ENCODE results near the gene PA2G4. TPM values are rescaled to one million over a fixed set of nuclear protein-coding genes. Genes with fewer than 3 reads are reported as not detected.

Gene PA2G4
- polyA plus RNA-seq, 1 donor from 2014 or later = 115 TPM

DNA sequence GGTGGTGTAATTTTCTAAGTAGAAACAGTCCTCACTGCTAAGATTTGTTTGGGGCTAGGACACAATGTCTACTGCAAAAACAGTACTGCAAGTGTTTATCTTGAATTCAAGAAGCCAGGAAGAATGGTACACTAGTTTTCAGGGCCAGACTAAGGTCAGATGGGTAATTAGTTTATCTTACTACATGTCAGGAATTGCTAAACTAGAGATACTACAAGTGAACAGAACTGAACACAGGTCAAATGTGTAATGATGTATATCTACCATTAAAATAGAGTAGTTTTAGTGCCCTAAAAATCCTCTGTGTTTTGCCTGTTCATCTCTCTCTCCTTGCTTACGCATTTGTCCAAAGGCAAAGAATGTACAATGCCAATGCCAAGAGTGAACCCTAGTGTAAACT is 9.7 kb downstream of the PA2G4 start:
- H3K4me3 ChIP-seq (ENCODE audit: low read length) = no peak overlapping the region
- no peak overlapping the region for H3K27ac ChIP-seq (ENCODE audit: low read length)
- peaks cover 16% of the 10 kb centered on the region for H3K79me2 ChIP-seq (replicated peaks; ENCODE audit: insufficient read depth, low read length)
- H3K9ac ChIP-seq (ENCODE audit: low read length) = no peak overlapping the region
- no peak overlapping the region for H2AFZ ChIP-seq (ENCODE audit: low read depth, low read length)
- H3K36me3 ChIP-seq (ENCODE audit: insufficient read depth, low read length) = no peaks in the 10 kb centered on the region
- no peaks in the 10 kb centered on the region for H3K9me2 ChIP-seq (ENCODE audit: insufficient read depth, low read length)
- peaks cover 6% of the 10 kb centered on the region for H3F3A ChIP-seq (ENCODE audit: insufficient read depth, low read length, poor library complexity, severe bottlenecking)
- H3K4me2 ChIP-seq (ENCODE audit: low read length) = no peak overlapping the region
- no peak for TF ChIP-seq POLR2AphosphoS5 (IDR thresholded peaks at IDR 0.05)
- no peaks in the 10 kb centered on the region for H4K20me1 ChIP-seq (ENCODE audit: insufficient read depth)
- no peaks in the 10 kb centered on the region for H3K9me3 ChIP-seq (ENCODE audit: low read length)
- no peaks in the 10 kb centered on the region for H3K27me3 ChIP-seq (ENCODE audit: insufficient read depth, low read depth, low read length)

GRCh38 chr12:56115329-56115728 is 11.0 kb downstream of the PA2G4 start:
- H3K36me3 ChIP-seq (ENCODE audit: insufficient read depth, low read length) = no peaks in the 10 kb centered on the region
- no peaks in the 10 kb centered on the region for H4K20me1 ChIP-seq (ENCODE audit: insufficient read depth)
- H3K27ac ChIP-seq (ENCODE audit: low read length) = peak overlapping the region; percentile 93
- H3K9ac ChIP-seq (ENCODE audit: low read length) = peak overlapping the region; percentile 79
- H3K79me2 ChIP-seq (replicated peaks; ENCODE audit: insufficient read depth, low read length) = peaks cover 28% of the 10 kb centered on the region
- H3K27me3 ChIP-seq (ENCODE audit: insufficient read depth, low read depth, low read length) = no peaks in the 10 kb centered on the region
- peak overlapping the region; percentile 37 for H2AFZ ChIP-seq (ENCODE audit: low read depth, low read length)
- peak overlapping the region; percentile 69 for H3K4me3 ChIP-seq (ENCODE audit: low read length)
- H3K4me2 ChIP-seq (ENCODE audit: low read length) = no peak overlapping the region
- H3K9me2 ChIP-seq (ENCODE audit: insufficient read depth, low read length) = no peaks in the 10 kb centered on the region
- H3K9me3 ChIP-seq (ENCODE audit: low read length) = no peaks in the 10 kb centered on the region
- peaks cover 6% of the 10 kb centered on the region for H3F3A ChIP-seq (ENCODE audit: insufficient read depth, low read length, poor library complexity, severe bottlenecking)
- TF ChIP-seq MXI1 (conservative IDR thresholded peaks at IDR 0.05; ENCODE audit: poor library complexity, severe bottlenecking) (no peak), REST (IDR thresholded peaks at IDR 0.05; ENCODE audit: borderline replicate concordance) (no peak), POLR2AphosphoS5 (IDR thresholded peaks at IDR 0.05) (no peak), SMC3 (conservative IDR thresholded peaks at IDR 0.05; ENCODE audit: poor library complexity) (no peak), CTCF (IDR thresholded peaks at IDR 0.05; ENCODE audit: poor library complexity, severe bottlenecking) (no peak), TAF1 (IDR thresholded peaks at IDR 0.05; ENCODE audit: low read depth) (no peak), EZH2 (IDR thresholded peaks at IDR 0.05; ENCODE audit: borderline replicate concordance, insufficient read depth, low read length, poor library complexity, severe bottlenecking) (no peak), RAD21 (conservative IDR thresholded peaks at IDR 0.05) (no peak), EP300 (conservative IDR thresholded peaks at IDR 0.05; ENCODE audit: poor library complexity, severe bottlenecking) (no peak)

All from neural cell (in vitro differentiated cells).